SJCRH30 (cell line): Measurements from ENCODE around the gene SBK2. TPM values are rescaled to one million over a fixed set of nuclear protein-coding genes. Genes with fewer than 3 reads are reported as not detected.

Experiments
- DNase-seq, 2 experiments: peaks; one replicate each; pipeline ENCODE4 v3.0.0-alpha.2; 2015 to 2020
- H3K27ac ChIP-seq: fragments of 250-450 bp; sonication (Bioruptor Pico); 2 replicates; pipeline ENCODE4 v1.5.1; 2020; ENCODE audit warnings: mild to moderate bottlenecking, moderate library complexity
- H3K27me3 ChIP-seq: fragments of 250-450 bp; sonication (Bioruptor Pico); 2 replicates; pipeline ENCODE4 v1.5.1; 2020; ENCODE audit warnings: mild to moderate bottlenecking, moderate library complexity
- H3K36me3 ChIP-seq: fragments of 250-450 bp; sonication (Bioruptor Pico); 2 replicates; pipeline ENCODE4 v1.5.1; 2020; ENCODE audit warnings: mild to moderate bottlenecking, moderate library complexity
- H3K4me1 ChIP-seq: fragments of 250-450 bp; sonication (Bioruptor Pico); 2 replicates; pipeline ENCODE4 v1.5.1; 2020; ENCODE audit warnings: mild to moderate bottlenecking, moderate library complexity
- H3K4me3 ChIP-seq: fragments of 250-450 bp; sonication (Bioruptor Pico); 2 replicates; pipeline ENCODE4 v1.5.1; 2020; ENCODE audit warnings: mild to moderate bottlenecking, moderate library complexity
- H3K9me3 ChIP-seq: fragments of 250-450 bp; sonication (Bioruptor Pico); replicated peaks from 2 replicates; pipeline ENCODE4 v1.5.1; 2020; ENCODE audit warnings: mild to moderate bottlenecking, moderate library complexity
- total RNA-seq: library from RNA; depleted of rRNA; stranded (reverse); fragments of >200 nt; shearing (Covaris generic); gene quantifications from 2 replicates; pipeline ENCODE4 v1.2.3, GENCODE V29; 2014

SBK2 gene
- total RNA-seq, 1 experiment from 2014 or later: 6.9 TPM

DNA sequence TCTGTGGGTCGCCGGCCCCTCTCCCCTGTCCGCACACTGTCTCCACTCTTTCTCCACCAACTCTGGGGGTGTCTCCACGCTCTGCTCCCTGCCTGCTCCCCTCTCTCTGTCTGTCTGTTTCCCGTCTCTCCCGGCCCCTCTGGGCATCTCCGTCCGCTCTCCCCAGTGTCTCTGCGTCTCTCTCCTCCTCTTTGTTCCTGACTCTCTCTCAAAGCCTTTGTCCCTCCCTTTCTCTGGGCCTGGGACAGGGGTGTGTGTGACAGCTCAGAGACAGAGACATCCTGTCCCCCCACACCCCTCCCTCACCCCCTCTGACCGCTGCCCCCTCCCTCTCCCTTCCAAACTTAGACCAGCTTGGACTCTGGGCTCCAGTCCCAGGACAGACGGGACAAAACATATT, 9.1 kb upstream of the SBK2 start:
- H3K27ac ChIP-seq: no peak overlapping the region
- peaks cover 37% of the 10 kb centered on the region for H3K4me1 ChIP-seq
- H3K4me3 ChIP-seq: no peak overlapping the region
- DNase-seq: no peak
- no peaks in the 10 kb centered on the region for H3K36me3 ChIP-seq
- H3K27me3 ChIP-seq: no peaks in the 10 kb centered on the region
- no peaks in the 10 kb centered on the region for H3K9me3 ChIP-seq

GRCh38 chr19:55545443-55545842, 8.5 kb upstream of the SBK2 start, which contains the start of gene SBK3:
SBK3 (minus strand) TSS chr19:55545543; CDS start chr19:55545543, 0 bp downstream.
- H3K4me1 ChIP-seq: peaks cover 43% of the 10 kb centered on the region
- no peaks in the 10 kb centered on the region for H3K27me3 ChIP-seq
- H3K4me3 ChIP-seq: no peak within 1 kb of the TSS
- no peaks in the 10 kb centered on the region for H3K9me3 ChIP-seq
- DNase-seq: no peak
- H3K36me3 ChIP-seq: no peaks in the 10 kb centered on the region
- no peak within 1 kb of the TSS for H3K27ac ChIP-seq

GRCh38 chr19:55544776-55545439, 8.0 kb upstream of the SBK2 start:
- Histone ChIP-seq H3K27me3 (no peaks in the 10 kb centered on the region), H3K9me3 (no peaks in the 10 kb centered on the region), H3K4me1 (peaks cover 43% of the 10 kb centered on the region), H3K27ac (no peak overlapping the region), H3K36me3 (no peaks in the 10 kb centered on the region), H3K4me3 (no peak overlapping the region)
- no peak for DNase-seq

DNA sequence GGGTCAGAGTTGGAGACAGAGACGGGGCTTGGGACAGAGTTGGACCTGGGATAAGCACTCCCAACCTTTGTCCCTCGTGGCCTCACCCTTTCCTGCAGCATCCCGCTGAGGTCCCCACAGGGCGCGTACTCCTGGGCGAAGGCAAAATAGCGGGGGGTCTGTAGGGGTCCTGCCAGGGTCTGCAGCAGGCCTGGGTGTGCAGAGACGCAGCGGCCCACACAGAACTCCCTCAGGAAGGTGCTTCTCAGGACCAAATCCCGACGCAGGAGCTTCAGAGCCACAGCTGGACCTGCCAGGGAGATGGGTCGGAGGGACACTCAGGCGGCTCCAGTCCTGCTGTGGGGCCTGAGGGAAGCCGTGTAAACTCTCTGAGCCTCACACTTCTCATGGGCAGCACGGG, 7.1 kb upstream of the SBK2 start:
- Histone ChIP-seq H3K4me1 (peaks cover 39% of the 10 kb centered on the region), H3K27me3 (no peaks in the 10 kb centered on the region), H3K9me3 (no peaks in the 10 kb centered on the region), H3K27ac (no peak overlapping the region), H3K36me3 (no peaks in the 10 kb centered on the region), H3K4me3 (no peak overlapping the region)
- no peak for DNase-seq

- Histone ChIP-seq H3K9me3 (no peaks in the 10 kb centered on the region), H3K36me3 (no peaks in the 10 kb centered on the region), H3K4me1 (peaks cover 42% of the 10 kb centered on the region), H3K27me3 (no peaks in the 10 kb centered on the region), H3K27ac (no peak overlapping the region), H3K4me3 (no peak overlapping the region)
- no peak for DNase-seq
Observed at GRCh38 chr19:55543567-55543966, 6.6 kb upstream of the SBK2 start.

- H3K9me3 ChIP-seq: no peaks in the 10 kb centered on the region
- no peak for DNase-seq
- no peak overlapping the region for H3K27ac ChIP-seq
- H3K4me1 ChIP-seq: peaks cover 40% of the 10 kb centered on the region
- no peaks in the 10 kb centered on the region for H3K27me3 ChIP-seq
- no peak overlapping the region for H3K4me3 ChIP-seq
- no peaks in the 10 kb centered on the region for H3K36me3 ChIP-seq
Observed at GRCh38 chr19:55542292-55542855, 5.4 kb upstream of the SBK2 start.

- no peaks in the 10 kb centered on the region for H3K36me3 ChIP-seq
- H3K27ac ChIP-seq: peak overlapping the region; percentile 17; the same call in 1 of the 2 replicates
- H3K4me3 ChIP-seq: no peak overlapping the region
- no peaks in the 10 kb centered on the region for H3K9me3 ChIP-seq
- peaks cover 43% of the 10 kb centered on the region for H3K4me1 ChIP-seq
- no peaks in the 10 kb centered on the region for H3K27me3 ChIP-seq
- DNase-seq: no peak
Observed at GRCh38 chr19:55541091-55541490, 4.2 kb upstream of the SBK2 start.

DNA sequence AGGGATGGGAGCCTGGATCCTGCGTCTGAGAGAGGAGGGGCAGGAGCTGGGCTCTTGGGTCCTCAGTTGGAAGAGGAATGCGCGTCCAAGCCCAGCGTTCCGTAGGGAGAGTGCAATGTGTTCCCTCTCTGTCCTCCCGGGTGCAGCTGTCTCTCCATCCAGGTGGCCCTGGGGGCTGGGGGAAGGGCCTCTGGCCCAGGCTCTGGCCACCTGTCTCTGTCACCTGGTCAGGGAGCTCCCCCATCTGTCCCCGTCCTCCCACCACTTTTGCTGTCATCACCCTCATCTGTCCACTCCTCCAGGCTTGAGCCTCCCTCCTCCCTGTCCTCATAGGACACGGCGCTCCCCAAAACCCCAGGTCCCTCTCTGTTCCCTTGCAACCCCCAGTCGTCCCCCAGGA, 3.7 kb upstream of the SBK2 start:
- Histone ChIP-seq H3K4me3 (no peak overlapping the region), H3K27me3 (no peaks in the 10 kb centered on the region), H3K9me3 (no peaks in the 10 kb centered on the region), H3K27ac (peak overlapping the region; percentile 19; the same call in 1 of the 2 replicates), H3K36me3 (no peaks in the 10 kb centered on the region), H3K4me1 (peaks cover 43% of the 10 kb centered on the region)
- peak; percentile 65 to 74 for DNase-seq

DNA sequence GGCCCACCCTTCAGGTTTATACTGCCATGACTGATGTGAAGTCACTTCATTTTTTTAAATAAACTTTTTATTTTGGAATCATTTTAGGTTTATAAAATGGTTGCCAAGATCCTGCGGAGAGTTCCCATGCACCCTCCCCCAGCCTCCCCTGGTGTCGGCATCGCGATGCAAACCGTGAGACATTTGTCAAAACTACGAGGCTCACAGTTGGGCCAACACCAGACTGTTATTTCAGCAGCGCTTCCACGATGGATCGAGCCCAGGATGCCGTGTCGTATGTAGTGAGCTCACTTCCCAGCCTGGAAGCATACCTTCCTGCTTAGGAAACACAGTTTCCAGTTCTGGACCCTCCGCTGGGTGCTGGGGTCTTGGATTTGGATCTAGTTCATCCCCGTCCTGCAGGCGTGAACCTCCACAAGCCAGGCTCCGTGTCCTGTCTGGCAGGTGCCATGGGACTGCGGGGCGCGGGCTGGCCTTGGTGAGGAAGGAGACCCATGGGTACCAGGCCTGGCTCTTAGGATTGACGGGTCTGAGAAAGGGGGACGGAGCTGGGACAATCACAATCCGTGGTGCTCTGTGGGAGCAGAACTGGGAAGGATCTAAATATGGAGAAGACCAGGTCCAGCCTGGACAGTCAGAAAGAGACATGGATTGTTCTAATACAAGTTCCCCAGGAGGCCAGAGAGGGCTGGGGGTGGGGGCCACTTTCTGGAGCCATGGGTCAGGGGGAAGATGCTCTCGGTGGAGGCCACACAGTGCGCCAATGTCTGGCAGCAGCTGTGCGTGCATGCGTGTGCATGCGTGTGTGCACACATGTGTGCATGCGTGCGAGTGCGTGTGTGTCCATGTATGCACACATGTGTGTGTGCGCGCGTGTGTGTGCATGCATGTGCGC, 2.4 kb upstream of the SBK2 start:
- Histone ChIP-seq H3K36me3 (no peaks in the 10 kb centered on the region), H3K27me3 (no peaks in the 10 kb centered on the region), H3K4me1 (peaks cover 36% of the 10 kb centered on the region), H3K27ac (no peak overlapping the region; the same call in 1 of the 2 replicates), H3K4me3 (no peak overlapping the region), H3K9me3 (no peaks in the 10 kb centered on the region)
- no peak for DNase-seq

DNA sequence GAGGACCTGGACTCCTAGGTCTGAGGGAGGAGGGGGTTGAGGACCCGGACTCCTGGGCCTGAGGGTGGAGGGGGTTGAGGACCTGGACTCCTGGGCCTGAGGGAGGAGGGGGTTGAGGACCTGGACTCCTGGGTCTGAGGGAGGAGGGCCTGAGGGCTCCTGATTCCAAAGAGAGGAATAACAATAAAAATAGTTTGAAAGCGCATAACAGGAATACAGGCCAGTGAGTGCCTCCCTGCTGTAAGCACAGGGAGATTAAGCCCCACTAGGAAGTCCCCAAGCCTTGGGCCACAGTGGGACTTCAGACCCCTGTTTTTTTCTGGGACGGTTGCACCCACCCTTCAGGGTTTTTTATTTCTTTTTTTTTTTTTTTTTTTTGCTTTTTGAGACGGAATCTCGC, 1.2 kb upstream of the SBK2 start:
- H3K9me3 ChIP-seq: no peaks in the 10 kb centered on the region
- no peak overlapping the region for H3K4me3 ChIP-seq
- H3K27me3 ChIP-seq: no peaks in the 10 kb centered on the region
- peak overlapping the region; percentile 79 for H3K27ac ChIP-seq
- no peaks in the 10 kb centered on the region for H3K36me3 ChIP-seq
- H3K4me1 ChIP-seq: peaks cover 36% of the 10 kb centered on the region
- no peak for DNase-seq

DNA sequence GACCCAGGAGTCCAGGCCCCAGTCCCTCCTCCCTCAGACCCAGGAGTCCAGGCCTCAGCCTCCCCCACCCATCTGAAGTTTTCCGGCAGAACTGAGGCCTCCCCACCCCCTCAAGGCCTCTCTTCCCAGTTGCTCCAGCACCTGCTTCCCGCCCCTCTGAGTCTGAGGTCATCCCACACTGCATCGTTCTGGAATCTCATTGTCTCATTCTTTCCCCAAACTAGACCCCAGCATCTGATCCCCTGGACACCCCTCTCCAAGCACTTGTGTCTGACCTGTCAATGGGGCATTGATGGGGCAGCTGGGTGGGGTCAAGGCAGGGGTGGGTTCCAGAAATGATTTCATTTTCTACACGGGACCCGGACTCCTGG, 793 bp upstream of the SBK2 start:
- DNase-seq: peak; percentile 91 to 94
- Histone ChIP-seq H3K4me1 (peaks cover 36% of the 10 kb centered on the region), H3K4me3 (no peak overlapping the region), H3K9me3 (no peaks in the 10 kb centered on the region), H3K27ac (peak overlapping the region; percentile 79), H3K27me3 (no peaks in the 10 kb centered on the region), H3K36me3 (no peaks in the 10 kb centered on the region)

DNA sequence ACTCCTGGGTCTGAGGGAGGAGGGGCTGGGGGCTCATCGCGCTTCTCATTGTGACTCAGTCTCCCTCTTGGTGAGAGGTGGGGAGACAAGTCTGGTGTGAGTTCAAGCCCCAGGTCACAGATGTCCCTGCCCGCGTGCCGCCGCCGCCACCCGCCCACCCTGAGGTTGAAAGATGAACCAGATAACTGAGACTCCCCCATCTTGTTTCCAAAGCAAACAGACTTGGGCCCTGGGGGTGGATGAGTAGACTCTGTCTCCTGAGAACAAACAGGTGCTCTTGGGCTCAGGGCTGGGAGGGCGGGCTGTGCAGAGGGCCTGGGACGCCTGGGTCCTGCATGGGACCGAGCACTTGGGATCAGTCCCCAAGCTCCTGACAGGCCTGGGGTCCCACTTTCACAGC, 567 bp downstream of the SBK2 start:
- Histone ChIP-seq H3K27me3 (no peaks in the 10 kb centered on the region), H3K4me3 (peak overlapping the region; percentile 56), H3K27ac (no peak overlapping the region), H3K4me1 (peaks cover 36% of the 10 kb centered on the region), H3K36me3 (no peaks in the 10 kb centered on the region; the same call in 1 of the 2 replicates), H3K9me3 (no peaks in the 10 kb centered on the region)
- peak; percentile 47 to 57 for DNase-seq

- Histone ChIP-seq H3K9me3 (no peaks in the 10 kb centered on the region), H3K4me3 (peak overlapping the region; percentile 56), H3K27me3 (no peaks in the 10 kb centered on the region), H3K27ac (no peak overlapping the region), H3K36me3 (no peaks in the 10 kb centered on the region; the same call in 1 of the 2 replicates), H3K4me1 (peaks cover 35% of the 10 kb centered on the region)
- DNase-seq: no peak
Observed at GRCh38 chr19:55535965-55536350, 975 bp downstream of the SBK2 start.

DNA sequence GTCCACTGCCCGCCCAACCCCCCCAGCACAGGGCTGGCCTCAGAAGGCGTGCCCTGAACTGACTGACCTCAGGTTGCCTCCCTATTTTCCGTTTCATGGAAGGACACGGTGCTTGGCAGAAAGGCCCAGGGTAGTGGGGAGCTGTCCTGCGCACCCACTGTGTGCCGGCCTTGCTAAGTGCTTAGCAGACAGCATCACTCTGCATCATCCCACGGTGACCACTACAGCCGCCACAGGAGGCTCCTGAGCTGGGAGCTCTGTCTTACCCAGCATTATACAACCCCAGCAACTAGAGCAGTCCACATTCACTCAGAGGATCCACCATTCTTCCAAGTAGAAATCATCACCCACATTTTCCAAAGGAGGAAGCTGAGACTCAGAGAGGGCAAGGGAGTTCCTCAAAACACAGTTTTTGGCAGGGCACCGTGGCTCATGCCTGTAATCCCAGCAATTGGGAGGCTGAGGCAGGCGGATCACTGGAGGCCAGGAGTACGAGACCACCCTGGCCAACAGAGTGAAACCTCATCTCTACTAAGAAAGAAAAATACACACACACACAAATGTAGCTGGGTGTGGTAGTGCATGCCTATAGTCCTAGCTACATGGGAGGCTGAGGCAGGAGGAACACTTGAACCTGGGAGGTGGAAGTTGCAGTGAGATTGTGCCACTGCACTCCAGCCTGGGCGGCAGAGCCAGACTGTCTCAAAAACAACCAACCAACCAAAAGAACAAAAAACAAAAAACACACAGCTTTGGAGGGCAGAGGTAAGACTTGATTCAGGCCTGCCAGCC, 1.6 kb downstream of the SBK2 start:
- no peak for DNase-seq
- H3K27ac ChIP-seq: no peak overlapping the region
- no peaks in the 10 kb centered on the region for H3K9me3 ChIP-seq
- no peaks in the 10 kb centered on the region for H3K27me3 ChIP-seq
- H3K36me3 ChIP-seq: no peaks in the 10 kb centered on the region; the same call in 1 of the 2 replicates
- H3K4me1 ChIP-seq: peaks cover 29% of the 10 kb centered on the region
- no peak overlapping the region for H3K4me3 ChIP-seq
